GM13976 (cell line): Measurements from ENCODE around the gene STK32B.

Source experiments
- DNase-seq: peaks from one replicate; pipeline ENCODE4 v3.0.0; 2012; ENCODE audit warnings: low spot score
- CTCF ChIP-seq: IDR thresholded peaks from 2 replicates; pipeline ENCODE4 v1.5.1; 2012; ENCODE audit warnings: borderline replicate concordance, mild to moderate bottlenecking; ENCODE audit not compliant: insufficient read depth; ENCODE audit errors: extremely low read depth, missing control alignments, control extremely low read depth
- in situ Hi-C: fragments of 300-500 bp; cut with MboI; formaldehyde crosslinking; loops from one replicate; pipeline ENCODE4 v1.12.0; 2022; ENCODE audit warnings: low sequenced_read_pairs, mixed read lengths, inconsistent platforms; ENCODE audit not compliant: unreplicated experiment

Gene STK32B

GRCh38 chr4:5114950-5115349 lies 63.7 kb downstream of the STK32B start:
- no peak for TF ChIP-seq CTCF
- DNase-seq = no peak
- in situ Hi-C loops = no loop called here

GRCh38 chr4:5118091-5118786 lies 67.0 kb downstream of the STK32B start:
- TF ChIP-seq CTCF = no peak
- in situ Hi-C loops = no loop called here
- DNase-seq = no peak

GRCh38 chr4:5118994-5119835 lies 67.9 kb downstream of the STK32B start:
- TF ChIP-seq CTCF = no peak
- DNase-seq = no peak
- in situ Hi-C loops = no loop called here

GRCh38 chr4:5120067-5120466 lies 68.8 kb downstream of the STK32B start:
- DNase-seq = no peak

GRCh38 chr4:5120468-5120867 lies 69.2 kb downstream of the STK32B start:
- DNase-seq = no peak
- in situ Hi-C loops = no loop called here
- no peak for TF ChIP-seq CTCF

More at GRCh38 chr4:5120067-5120466, 68.8 kb downstream of the STK32B start:
- TF ChIP-seq CTCF = no peak
- in situ Hi-C loops = no loop called here

- no peak for DNase-seq
- no peak for TF ChIP-seq CTCF
- in situ Hi-C loops = no loop called here
Observed at GRCh38 chr4:5122114-5122513, 70.8 kb downstream of the STK32B start.

GRCh38 chr4:5124876-5125275 lies 73.6 kb downstream of the STK32B start:
- no peak for TF ChIP-seq CTCF
- in situ Hi-C loops = no loop called here
- DNase-seq = no peak
